NCI-H460 (cell line): Measurements from ENCODE around the gene AURKAIP1. TPM values are rescaled to one million over a fixed set of nuclear protein-coding genes. Genes with fewer than 3 reads are reported as not detected.

ENCODE experiments used
- DNase-seq: peaks from one replicate; pipeline ENCODE4 v3.0.0-alpha.2; 2016; ENCODE audit warnings: low read depth; ENCODE audit errors: extremely low read depth
- total RNA-seq: library from RNA; depleted of rRNA; stranded (reverse); fragments of >200 nt; shearing (Covaris generic); gene quantifications from 2 replicates; pipeline ENCODE4 v1.2.3, GENCODE V29; 2014

The AURKAIP1 gene
- total RNA-seq, 1 experiment from 2014 or later, result 103 TPM

- DNase-seq, result no peak
These were observed 10.7 kb downstream of the AURKAIP1 start for GRCh38 chr1:1364266-1364665.

GRCh38 chr1:1361982-1362423 is 13.0 kb downstream of the AURKAIP1 start:
- no peak for DNase-seq

GRCh38 chr1:1361233-1361981 is 13.6 kb downstream of the AURKAIP1 start:
- no peak for DNase-seq

GRCh38 chr1:1360506-1361169 is 14.4 kb downstream of the AURKAIP1 start:
- no peak for DNase-seq

GRCh38 chr1:1359664-1360468 is 15.1 kb downstream of the AURKAIP1 start:
- DNase-seq, result no peak

GRCh38 chr1:1359308-1359663 is 15.7 kb downstream of the AURKAIP1 start:
- DNase-seq, result no peak

- no peak for DNase-seq
These were observed 16.4 kb downstream of the AURKAIP1 start, which contains the start of gene MXRA8 for GRCh38 chr1:1358433-1359271. Gene MXRA8, minus strand, starts transcription at chr1:1358555. Its CDS starts 51 bp downstream, at chr1:1358504.

- no peak for DNase-seq
These were observed 17.1 kb downstream of the AURKAIP1 start for GRCh38 chr1:1357871-1358432.

- DNase-seq, result no peak
These were observed 18.1 kb downstream of the AURKAIP1 start for GRCh38 chr1:1356796-1357401.

- DNase-seq, result no peak
These were observed 18.7 kb downstream of the AURKAIP1 start for GRCh38 chr1:1356166-1356795.

GRCh38 chr1:1355416-1355815 is 19.6 kb downstream of the AURKAIP1 start:
- no peak for DNase-seq

- DNase-seq, result no peak
These were observed 20.4 kb downstream of the AURKAIP1 start for GRCh38 chr1:1354271-1355247.

GRCh38 chr1:1353389-1354151 is 21.4 kb downstream of the AURKAIP1 start:
- no peak for DNase-seq

- DNase-seq, result no peak
These were observed 22.1 kb downstream of the AURKAIP1 start for GRCh38 chr1:1352786-1353388.

- no peak for DNase-seq
These were observed 23.2 kb downstream of the AURKAIP1 start for GRCh38 chr1:1351511-1352427.
